ENCODE results near the gene NFATC1.

DNA sequence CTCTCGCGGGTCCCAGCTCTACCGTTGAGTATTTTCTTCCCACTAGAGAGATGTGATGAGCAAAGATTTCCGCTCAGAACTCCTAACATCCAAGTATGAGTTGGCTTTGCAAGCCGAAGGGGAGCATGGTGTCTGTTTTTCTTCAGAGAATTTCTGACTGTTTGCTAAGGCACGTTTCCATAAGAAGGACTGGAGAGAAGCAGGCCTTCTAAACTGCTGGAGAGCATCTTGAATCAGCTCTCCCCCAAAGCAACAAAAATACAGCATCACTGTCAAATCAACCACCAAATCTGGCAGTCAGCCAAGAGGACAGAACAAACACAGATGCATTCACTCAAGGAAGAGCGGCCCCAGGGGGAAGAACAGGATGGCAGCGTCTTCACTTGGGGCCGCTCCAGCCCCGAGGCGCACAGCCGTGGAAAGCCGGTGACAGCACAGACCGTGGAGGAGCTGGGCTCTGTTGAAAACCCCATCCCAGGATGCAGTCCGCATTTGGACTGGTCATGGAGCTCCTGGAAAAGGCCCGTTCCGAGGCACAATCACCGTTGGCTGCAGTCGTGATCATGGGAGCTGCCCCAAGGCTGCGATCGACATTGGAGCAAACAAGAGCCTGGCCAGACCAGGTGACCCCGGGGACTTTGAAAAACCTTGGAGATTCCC is 101.4 kb downstream of the NFATC1 start:
- peak in 1 of 2 donors; percentile 47 for TF ChIP-seq POLR2AphosphoS5 (IDR thresholded peaks at IDR 0.05; ENCODE audit: insufficient read depth in 1 of 2, low read depth in 1 of 2)
- TF ChIP-seq, protein P1, sequence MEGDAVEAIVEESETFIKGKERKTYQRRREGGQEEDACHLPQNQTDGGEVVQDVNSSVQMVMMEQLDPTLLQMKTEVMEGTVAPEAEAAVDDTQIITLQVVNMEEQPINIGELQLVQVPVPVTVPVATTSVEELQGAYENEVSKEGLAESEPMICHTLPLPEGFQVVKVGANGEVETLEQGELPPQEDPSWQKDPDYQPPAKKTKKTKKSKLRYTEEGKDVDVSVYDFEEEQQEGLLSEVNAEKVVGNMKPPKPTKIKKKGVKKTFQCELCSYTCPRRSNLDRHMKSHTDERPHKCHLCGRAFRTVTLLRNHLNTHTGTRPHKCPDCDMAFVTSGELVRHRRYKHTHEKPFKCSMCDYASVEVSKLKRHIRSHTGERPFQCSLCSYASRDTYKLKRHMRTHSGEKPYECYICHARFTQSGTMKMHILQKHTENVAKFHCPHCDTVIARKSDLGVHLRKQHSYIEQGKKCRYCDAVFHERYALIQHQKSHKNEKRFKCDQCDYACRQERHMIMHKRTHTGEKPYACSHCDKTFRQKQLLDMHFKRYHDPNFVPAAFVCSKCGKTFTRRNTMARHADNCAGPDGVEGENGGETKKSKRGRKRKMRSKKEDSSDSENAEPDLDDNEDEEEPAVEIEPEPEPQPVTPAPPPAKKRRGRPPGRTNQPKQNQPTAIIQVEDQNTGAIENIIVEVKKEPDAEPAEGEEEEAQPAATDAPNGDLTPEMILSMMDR (IDR thresholded peaks at IDR 0.05) = no peak

Data from vagina (tissue), 2 donors.